NCI-H69 (cell line): ENCODE data around the gene RPL18A.
"Not testable (repeated sequence)": the region's sequence is repeated elsewhere in the genome, so short reads cannot be mapped to it uniquely, and the experiment has no call there.

ENCODE experiments used
- DNase-seq: peaks from one replicate; lab custom pipeline; 2025; lab: John Stamatoyannopoulos, UW

RPL18A gene

DNA sequence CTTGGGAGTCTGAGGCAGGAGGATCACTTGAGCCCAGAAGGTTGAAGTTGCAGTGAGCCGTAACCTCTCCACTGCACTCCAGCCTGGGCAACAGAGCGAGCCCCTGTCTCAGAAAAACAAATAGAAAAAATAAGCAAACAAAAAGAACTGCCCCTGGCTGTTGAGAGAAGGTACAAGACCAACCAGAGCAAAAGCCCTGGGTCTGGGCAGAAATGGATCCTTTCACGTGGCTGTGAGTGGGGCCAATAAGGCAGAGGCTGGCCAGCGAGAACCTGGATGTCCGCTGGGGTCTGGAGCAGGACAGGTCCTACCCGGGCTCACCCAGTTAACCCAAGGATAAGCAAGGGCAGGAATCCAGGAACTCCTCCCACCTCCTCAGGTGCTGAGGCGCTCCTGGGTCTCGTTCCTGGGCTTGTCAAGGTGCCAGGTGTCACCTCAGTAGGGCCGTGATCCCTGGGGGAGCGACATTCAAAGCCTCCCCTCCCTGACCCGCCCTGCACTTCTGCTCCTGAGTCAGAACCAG lies 7.3 kb downstream of the RPL18A start:
- DNase-seq = peak; percentile 45

DNA sequence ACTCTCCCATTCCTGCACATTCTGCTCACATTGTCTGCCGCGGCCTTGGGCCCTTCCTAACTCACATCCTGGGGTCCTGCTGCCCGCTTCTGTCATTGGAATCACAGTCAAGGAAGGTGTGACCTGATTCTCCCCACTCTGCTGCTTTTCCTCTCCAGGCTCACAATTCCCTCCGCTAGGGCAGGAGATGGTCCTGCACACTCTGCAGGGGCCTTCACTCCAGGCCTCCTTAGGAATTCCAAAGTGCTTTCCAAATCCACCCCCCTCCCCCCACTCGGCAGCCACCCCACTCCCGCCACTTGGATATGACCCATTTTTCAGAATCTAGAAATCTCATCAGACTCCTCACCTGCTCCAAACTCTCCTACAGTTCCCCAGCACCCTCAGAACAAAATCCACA lies 9.0 kb downstream of the RPL18A start:
- no peak for DNase-seq

DNA sequence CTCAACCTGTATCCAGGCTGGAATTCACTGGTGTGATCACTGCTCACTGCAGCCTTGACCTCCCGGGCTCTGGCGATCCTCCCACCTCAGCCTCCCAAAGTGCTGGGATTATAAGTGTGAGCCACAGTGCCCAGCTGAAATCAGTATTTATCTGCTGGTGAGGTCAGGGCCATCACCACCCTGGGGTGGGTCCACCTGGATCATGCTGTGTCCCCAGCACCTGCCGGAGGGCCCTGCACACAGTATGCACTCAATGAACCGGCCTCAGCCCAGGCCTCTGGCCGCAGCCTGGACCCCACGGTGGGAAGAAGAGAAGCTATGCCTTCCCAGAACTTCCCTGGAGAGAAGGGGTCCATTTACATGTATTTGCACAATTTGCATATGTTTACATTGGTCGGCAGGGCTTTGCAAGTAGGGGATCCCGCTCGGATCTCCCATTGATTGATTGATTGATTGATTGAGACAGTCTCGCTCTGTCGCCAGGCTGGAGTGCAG lies 9.5 kb downstream of the RPL18A start:
- DNase-seq = no peak

DNA sequence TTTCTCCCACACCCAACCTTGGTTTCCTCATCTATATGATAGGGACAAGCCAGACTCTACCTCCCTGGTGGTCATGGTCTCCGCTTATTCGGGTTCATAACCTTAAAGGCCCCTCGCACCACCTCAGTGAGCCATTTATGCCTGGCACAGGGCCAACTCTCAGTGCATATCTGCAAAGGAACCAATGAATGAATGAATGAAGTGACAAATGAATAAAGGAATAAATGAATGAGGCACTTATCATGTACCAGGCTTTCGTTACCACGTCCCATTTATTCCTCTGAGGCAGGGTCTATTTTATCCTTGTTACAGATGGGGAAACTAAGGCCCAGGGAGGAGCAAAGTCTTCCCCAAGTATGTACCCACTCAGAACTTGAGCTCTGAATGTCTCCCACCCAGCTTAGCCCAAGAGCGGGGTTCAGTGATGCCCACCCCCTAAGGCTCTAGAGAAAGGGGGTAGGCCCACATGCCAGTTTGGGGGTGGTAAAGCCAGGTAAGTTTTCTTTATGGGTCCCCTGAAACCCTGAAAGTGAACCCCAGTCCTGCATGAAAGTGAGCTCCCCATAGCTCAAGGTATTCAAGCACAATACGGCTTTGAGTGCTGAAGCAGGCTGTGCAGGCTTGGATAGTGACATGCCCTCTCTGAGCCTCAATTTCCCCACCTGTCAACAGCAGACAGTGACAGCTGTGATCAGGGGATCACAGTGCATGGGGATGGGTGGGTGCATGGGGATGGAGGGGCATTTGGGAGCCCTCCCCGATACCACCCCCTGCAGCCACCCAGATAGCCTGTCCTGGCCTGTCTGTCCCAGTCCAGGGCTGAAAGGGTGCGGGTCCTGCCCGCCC lies 11.5 kb downstream of the RPL18A start:
- no peak for DNase-seq

DNA sequence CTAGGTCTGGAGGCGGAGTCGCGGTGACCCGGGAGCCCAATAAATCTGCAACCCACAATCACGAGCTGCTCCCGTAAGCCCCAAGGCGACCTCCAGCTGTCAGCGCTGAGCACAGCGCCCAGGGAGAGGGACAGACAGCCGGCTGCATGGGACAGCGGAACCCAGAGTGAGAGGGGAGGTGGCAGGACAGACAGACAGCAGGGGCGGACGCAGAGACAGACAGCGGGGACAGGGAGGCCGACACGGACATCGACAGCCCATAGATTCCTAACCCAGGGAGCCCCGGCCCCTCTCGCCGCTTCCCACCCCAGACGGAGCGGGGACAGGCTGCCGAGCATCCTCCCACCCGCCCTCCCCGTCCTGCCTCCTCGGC lies 12.2 kb downstream of the RPL18A start, which contains the start of gene SLC5A5:
SLC5A5 (plus strand) TSS at position 68 of the 373 bp plus-strand sequence. CDS start 375 bp downstream, outside the sequence.
- DNase-seq = peak; percentile 40

DNA sequence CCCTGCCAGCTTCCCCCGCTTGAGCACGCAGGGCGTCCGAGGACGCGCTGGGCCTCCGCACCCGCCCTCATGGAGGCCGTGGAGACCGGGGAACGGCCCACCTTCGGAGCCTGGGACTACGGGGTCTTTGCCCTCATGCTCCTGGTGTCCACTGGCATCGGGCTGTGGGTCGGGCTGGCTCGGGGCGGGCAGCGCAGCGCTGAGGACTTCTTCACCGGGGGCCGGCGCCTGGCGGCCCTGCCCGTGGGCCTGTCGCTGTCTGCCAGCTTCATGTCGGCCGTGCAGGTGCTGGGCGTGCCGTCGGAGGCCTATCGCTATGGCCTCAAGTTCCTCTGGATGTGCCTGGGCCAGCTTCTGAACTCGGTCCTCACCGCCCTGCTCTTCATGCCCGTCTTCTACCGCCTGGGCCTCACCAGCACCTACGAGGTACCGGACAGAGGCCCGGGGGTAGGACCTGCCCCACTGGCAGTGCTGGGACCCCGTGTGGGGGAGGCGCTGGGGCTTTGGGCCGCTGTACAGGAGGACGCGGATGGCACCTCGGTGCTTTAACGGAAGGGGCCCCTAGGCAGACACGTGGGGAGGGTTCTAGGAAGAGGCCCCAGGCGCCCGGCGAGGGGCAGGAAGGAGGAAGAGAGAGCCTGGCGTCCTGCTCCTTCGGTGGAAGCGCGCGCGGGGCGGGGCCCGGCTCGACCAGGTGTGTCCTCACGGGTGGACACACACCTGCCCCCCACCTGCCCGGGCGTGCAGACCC lies 12.7 kb downstream of the RPL18A start:
- peak; percentile 27 for DNase-seq

DNA sequence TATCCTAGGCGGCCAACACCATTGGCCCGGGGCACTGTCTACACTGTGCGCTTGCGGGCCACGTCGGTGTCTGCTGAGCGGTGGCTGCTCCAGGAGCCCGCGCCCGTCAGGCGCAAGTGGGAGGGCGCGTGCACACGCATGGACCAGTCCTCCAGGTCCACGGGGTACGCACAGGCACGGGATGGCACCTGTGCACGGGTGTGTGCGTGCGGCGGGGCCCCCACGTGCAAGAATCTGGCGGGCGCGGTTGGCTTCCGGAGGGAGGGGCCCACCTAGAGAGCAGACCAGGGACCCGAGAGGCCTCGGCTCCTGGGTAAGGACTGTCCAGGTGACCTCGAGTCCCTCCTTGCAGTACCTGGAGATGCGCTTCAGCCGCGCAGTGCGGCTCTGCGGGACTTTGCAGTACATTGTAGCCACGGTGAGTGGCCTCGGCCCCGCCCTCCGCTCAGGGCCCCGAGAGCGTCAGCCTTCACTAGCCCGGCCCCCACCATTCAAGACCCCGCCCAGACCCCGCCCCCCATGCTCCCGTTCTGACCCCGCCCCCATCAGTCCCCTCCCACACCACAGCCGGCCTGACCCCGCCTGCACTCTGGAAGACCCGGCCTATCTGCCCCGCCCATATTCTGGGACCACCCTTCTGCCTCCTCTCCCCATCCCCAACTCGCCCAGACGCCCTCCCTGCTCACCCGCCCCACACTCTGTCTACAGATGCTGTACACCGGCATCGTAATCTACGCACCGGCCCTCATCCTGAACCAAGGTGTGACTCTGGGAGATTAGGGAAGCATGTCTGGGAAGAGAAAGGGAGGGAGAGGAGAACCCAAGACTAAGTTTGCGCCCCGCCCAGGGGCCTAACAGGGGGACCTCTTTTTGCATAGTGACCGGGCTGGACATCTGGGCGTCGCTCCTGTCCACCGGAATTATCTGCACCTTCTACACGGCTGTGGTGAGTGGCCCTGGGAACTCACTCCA lies 14.4 kb downstream of the RPL18A start:
- peak; percentile 81 for DNase-seq

DNA sequence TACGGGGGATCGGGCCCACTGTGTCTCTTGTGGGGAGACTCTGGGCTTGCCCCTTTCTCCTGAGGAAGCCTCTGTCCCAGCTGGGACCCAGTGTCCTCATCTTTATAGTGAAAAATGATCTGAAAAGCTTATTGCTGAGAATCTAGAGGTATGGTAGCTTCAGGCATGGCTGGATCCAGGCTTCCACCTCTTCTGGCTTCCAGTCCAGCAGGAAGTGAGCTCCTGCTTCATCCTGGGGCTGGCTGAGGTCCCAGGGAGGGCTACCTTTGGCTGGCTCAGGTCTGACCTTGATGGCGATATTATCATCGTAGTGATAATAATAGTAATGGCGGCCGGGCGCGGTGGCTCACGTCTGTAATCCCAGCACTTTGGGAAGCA lies 15.0 kb downstream of the RPL18A start:
- DNase-seq = no peak

DNA sequence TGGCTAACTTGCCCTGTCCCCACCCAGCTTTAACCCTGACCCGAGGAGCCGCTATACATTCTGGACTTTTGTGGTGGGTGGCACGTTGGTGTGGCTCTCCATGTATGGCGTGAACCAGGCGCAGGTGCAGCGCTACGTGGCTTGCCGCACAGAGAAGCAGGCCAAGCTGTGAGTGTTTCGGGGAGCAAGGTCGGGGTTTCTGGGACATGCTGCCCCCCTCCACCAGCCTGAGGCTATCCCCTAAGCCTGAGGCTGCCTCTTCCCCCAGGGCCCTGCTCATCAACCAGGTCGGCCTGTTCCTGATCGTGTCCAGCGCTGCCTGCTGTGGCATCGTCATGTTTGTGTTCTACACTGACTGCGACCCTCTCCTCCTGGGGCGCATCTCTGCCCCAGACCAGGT lies 18.0 kb downstream of the RPL18A start:
- no peak for DNase-seq

DNA sequence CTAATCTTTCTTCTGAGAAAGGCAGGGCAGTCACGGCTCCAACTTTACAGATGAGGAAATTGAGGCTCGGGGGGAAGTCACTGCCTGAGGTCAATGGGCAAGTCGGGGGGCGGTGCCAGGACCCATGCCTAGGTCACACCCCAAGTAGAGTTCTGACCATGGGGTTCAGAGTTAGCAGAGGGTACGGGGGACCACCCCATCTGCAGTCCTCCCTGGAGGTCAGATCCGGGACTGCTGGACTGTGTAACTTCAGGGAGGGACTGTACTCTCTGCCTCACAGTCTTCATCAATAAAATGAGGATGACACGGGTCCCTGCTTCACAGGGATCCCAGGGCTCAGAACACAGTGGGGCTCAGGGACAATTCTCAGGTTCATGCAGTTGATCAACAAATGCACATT lies 19.8 kb downstream of the RPL18A start:
- no peak for DNase-seq

DNA sequence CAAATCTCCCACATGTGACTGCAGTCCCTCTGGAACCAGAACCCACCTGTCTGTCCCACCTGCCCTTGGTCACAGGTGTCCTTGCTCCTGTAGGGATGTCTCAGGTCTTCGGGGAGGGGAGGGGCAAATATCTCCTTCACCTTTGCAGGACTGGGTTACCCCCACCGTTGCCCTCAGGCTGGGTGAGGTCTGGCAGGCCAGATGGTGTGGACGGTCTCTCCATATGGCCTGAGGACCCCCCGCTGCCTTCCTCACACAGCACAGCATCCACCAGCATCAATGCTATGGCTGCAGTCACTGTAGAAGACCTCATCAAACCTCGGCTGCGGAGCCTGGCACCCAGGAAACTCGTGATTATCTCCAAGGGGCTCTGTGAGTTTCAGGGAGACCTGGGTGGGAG lies 22.0 kb downstream of the RPL18A start:
- DNase-seq = peak; percentile 84

DNA sequence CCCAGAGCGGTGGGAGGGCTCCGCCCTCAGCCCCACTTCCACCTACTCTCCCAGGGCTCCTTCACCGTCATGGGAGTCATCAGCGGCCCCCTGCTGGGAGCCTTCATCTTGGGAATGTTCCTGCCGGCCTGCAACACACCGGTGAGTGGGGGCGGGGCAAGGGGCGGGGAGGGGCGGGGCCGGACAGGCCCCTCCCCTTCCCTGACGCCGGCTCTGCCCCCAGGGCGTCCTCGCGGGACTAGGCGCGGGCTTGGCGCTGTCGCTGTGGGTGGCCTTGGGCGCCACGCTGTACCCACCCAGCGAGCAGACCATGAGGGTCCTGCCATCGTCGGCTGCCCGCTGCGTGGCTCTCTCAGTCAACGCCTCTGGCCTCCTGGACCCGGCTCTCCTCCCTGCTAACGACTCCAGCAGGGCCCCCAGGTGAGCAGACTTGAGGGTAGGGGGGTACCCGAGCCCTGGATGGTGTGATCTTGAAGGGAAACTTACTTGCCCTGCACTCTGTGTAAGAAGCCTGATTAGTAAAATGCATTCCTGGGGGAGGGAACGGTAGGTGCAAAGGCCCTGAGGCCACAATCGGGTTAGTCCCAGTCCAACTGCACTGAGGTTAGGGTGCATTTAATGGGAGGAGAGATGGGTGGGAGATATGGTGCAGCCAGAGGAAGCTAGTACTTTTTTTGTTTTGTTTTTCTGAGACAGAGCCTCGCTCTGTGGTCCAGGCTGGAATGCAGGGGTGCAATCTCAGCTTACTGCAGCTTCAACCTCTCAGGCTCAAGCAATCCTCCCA lies 24.1 kb downstream of the RPL18A start:
- peak; percentile 62 for DNase-seq

DNA sequence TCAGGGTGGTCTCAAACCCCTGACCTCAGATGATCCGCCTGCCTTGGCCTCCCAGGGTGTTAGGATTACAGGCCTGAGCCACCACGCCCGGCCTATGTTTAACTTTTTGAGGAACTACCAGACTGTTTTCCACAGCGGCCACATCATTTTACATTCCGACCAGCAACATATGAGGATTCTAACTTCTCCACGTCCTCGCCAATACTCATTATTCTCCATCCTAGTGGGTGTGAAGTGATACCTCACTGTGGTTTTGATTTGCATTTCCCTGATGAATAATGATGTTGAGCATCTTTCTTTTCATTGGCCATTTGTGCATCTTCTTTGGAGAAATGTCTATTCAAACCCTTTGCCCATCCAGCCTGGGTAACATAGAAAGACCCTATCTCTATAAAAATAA lies 26.8 kb downstream of the RPL18A start:
- DNase-seq = no peak

DNA sequence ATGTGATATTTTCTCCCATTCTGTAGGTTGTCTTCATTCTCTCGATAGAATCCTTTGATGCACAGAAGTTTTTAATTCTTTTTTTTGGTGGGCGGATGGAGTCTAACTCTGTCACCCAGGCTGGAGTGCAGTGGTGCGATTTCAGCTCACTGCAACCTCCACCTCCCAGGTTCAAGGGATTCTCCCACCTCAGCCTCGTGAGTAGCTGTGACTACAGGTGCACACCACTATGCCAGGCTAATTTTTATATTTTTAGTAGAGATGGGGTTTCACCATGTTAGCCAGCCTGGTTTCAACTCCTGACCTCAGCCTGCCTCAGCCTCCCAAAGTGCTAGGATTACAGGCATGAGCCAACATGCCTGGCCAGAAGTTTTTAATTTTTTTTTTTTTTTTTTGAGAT lies 27.5 kb downstream of the RPL18A start:
- not testable (repeated sequence) for DNase-seq

DNA sequence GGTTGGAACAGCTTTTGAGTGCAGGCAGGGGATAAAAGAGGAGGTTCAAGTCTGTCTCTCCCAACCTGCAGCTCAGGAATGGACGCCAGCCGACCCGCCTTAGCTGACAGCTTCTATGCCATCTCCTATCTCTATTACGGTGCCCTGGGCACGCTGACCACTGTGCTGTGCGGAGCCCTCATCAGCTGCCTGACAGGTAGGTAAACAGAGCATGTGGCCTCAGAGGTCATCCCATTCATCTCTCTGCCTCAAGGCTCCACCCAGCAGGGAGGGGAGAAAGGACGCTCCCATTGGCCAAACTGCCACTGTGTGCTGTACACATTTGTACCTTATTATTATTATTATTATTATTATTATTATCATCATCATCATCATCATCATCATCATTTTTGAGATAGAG lies 28.6 kb downstream of the RPL18A start:
- DNase-seq = peak; percentile 21

DNA sequence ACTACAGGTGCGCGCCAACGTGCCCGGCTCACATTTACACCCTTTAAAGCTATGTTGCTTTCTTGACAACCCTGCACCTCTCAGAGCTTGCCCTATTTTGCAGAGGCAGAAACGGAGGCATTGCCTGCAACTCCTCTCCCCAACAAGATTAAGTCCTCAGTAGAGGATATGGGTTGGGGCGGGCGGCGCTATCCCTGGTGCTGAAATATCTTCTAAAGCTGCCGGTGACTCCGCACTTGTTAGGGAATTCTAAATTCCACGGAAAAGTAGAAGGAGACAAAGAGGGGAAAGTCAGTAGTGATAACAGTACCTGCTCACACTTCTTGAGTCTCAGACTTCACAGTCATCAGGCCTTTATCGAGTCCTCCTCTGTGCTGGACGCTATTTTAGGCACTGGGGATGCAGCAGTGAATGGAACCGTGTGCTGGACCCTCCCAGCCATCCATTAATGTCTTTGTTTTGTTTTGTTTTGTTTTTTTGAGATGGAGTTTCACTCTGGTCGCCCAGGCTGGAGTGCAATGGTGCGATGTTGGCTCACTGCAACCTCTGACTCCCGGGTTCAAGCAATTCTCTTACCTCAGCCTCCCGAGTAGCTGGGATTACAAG lies 30.0 kb downstream of the RPL18A start:
- DNase-seq = no peak

DNA sequence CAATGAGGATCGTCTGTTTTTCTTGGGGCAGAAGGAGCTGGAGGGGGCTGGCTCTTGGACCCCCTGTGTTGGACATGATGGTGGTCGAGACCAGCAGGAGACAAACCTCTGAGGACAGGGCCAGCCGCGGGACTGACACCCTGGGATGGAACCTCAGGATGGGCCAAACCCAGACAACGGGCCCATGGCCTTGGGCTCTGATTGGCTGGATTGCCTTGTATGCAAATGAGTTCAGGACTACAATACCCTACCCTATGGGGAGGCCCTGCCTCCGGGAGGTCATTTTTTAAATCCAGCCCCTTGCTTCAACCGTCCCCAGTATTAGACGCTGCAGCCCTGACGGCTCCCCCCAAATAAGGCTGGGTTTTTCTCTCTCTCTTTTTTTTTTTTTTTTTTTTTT lies 34.1 kb downstream of the RPL18A start:
- DNase-seq = no peak

DNA sequence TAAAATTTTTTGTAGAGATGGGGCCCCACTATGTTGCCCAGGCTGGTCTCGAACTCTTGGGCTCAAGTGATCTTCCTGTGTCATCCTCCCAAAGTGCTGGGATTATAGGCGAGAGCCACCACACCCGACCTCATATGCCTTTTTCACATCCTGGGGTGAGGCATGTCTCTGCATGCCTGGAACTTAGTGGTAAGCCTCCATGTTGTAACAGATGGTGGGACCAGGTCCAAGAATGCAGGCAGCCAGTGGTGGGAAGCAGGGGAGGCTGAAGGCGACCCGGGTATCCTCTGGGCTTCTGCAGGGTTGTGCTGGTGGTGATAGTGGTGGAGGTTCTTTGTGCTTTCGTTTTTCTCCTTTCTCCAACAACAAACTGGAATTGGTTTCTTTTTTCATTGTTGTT lies 43.0 kb downstream of the RPL18A start:
- peak; percentile 93 for DNase-seq

DNA sequence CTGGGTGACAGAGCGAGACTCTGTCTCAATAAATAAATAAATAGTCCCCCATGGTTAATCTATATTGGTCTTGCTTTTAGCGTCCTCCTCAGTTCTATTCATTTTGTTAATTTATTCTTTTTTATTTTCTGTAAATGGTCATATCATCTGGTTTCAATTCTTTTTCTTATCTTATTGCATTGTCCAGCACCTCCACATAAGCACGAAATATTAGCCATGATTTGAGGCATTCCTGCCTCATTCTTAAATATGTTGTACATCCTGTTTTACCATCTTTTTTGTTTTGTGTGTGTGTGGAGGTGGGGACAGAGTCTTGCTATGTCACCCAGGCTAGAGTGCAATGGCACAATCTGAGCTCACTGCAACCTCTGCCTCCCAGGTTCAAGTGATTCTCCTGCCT lies 48.5 kb downstream of the RPL18A start:
- no peak for DNase-seq

DNA sequence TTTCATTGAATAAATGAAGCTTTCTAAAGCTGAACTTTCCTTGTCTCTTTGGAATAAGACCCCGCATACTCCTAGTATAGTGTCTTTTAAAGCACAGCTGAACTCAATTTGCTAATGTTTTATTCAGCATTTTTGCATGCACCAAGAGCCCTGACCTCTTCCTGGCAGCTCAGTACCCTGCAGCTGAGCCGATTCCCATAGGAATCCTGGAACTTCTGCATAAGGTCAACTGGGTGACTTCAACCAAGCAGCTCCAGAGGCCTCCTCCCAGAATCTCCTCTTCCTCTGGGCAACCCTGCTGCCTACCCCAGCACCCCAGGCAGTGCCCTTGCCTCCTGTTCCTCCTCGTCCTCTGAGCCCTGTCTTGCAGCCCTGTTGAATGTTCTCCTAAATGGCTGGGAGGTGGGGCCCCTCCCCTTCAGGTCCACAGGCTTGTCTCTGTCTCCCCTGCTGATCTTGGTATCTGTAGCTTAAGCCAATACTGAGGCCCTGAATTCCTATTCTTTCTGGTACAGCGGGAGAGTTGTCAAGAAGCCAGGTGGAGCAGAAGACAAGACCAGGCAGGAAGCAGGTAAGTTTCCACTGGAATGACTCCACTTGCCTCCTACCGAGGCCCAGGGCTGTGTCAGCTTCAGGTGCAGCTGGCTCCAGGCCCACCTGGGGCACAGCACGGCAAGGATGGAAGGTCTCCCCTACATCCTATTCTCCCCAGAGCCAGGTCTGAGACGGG lies 49.5 kb downstream of the RPL18A start:
- peak; percentile 72 for DNase-seq
